ENCODE results near the gene IDNK.

DNA sequence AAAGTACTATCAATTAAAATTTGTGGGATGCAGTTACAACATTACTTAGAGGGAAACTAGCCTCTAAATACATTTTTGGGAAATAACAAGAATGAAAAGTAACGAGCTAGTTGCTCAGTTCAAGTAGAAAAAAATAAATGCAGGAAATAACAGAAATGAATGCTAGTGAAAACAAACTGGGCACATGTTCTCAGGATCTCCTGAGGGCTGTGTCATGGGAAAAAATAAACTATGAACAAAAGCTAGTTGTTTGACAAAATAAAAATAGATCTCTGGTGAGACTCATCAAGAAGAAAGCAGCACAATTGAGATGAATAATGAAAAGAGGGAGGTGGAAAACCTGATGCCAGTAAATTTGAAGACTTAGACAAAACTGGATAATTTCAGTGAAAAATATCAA lies 16.3 kb downstream of the IDNK start:
- TF ChIP-seq, protein P1, sequence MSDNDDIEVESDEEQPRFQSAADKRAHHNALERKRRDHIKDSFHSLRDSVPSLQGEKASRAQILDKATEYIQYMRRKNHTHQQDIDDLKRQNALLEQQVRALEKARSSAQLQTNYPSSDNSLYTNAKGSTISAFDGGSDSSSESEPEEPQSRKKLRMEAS (IDR thresholded peaks at IDR 0.05; ENCODE audit: low read depth), result no peak
- TF ChIP-seq EP300 (IDR thresholded peaks at IDR 0.05; ENCODE audit: borderline replicate concordance in 1 of 2, low read depth in 1 of 2, low read length in 1 of 2) (no peak), POLR2AphosphoS5 (IDR thresholded peaks at IDR 0.05; ENCODE audit: low read depth, low read length) (no peak), MXI1 (IDR thresholded peaks at IDR 0.05; ENCODE audit: low read depth, low read length) (no peak)
- TF ChIP-seq, protein P2, sequence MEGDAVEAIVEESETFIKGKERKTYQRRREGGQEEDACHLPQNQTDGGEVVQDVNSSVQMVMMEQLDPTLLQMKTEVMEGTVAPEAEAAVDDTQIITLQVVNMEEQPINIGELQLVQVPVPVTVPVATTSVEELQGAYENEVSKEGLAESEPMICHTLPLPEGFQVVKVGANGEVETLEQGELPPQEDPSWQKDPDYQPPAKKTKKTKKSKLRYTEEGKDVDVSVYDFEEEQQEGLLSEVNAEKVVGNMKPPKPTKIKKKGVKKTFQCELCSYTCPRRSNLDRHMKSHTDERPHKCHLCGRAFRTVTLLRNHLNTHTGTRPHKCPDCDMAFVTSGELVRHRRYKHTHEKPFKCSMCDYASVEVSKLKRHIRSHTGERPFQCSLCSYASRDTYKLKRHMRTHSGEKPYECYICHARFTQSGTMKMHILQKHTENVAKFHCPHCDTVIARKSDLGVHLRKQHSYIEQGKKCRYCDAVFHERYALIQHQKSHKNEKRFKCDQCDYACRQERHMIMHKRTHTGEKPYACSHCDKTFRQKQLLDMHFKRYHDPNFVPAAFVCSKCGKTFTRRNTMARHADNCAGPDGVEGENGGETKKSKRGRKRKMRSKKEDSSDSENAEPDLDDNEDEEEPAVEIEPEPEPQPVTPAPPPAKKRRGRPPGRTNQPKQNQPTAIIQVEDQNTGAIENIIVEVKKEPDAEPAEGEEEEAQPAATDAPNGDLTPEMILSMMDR (IDR thresholded peaks at IDR 0.05), result no peak

All from SK-N-SH (cell line).